Upper lobe of right lung (tissue), 1 donor: ENCODE data around the gene TET3. TPM values are rescaled to one million over a fixed set of nuclear protein-coding genes. Genes with fewer than 3 reads are reported as not detected.

ENCODE experiments used
- ATAC-seq: fragments of 200-7000 bp; cut with Tn5 transposase; one replicate; pipeline ENCODE4 v1.9.1; 2020; ENCODE audit warnings: mild to moderate bottlenecking, moderate library complexity
- DNase-seq: peaks from one replicate; pipeline ENCODE4 v3.0.0-alpha.2; 2020
- H3K27ac ChIP-seq: fragments of 200-600 bp; one replicate; pipeline ENCODE4 v1.8.0; 2022
- H3K27me3 ChIP-seq: fragments of 200-600 bp; one replicate; pipeline ENCODE4 v1.8.0; 2022; ENCODE audit warnings: mild to moderate bottlenecking
- H3K36me3 ChIP-seq: fragments of 200-600 bp; one replicate; pipeline ENCODE4 v1.8.0; 2022
- H3K4me1 ChIP-seq: fragments of 200-600 bp; one replicate; pipeline ENCODE4 v1.8.0; 2022
- H3K4me3 ChIP-seq: fragments of 200-600 bp; one replicate; pipeline ENCODE4 v1.8.0; 2022; ENCODE audit warnings: mild to moderate bottlenecking
- H3K9me3 ChIP-seq: fragments of 200-600 bp; one replicate; pipeline ENCODE4 v1.8.0; 2022
- CTCF ChIP-seq: fragments of 200-600 bp; IDR thresholded peaks from one replicate; pipeline ENCODE4 v1.8.0; 2022; ENCODE audit warnings: antibody characterized with exemption
- intact Hi-C: fragments of 100-400 bp; cut with DNase I; formaldehyde crosslinking; loops from one replicate; pipeline ENCODE4 v1.11.0; 2022
- total RNA-seq: library from RNA; stranded (reverse); fragmentation: NEBNext Ultra II Directional; extraction: Animal tissue kit (Norgen Biotek cat#: 25700); gene quantifications from one replicate; pipeline ENCODE4 v1.2.1, GENCODE V29; 2021
- donor health status: DM: no; HTN: yes; CAD: no; lungs with severe emphysema.

Gene TET3
- total RNA-seq, 1 donor from 2014 or later = 19.9 TPM

DNA sequence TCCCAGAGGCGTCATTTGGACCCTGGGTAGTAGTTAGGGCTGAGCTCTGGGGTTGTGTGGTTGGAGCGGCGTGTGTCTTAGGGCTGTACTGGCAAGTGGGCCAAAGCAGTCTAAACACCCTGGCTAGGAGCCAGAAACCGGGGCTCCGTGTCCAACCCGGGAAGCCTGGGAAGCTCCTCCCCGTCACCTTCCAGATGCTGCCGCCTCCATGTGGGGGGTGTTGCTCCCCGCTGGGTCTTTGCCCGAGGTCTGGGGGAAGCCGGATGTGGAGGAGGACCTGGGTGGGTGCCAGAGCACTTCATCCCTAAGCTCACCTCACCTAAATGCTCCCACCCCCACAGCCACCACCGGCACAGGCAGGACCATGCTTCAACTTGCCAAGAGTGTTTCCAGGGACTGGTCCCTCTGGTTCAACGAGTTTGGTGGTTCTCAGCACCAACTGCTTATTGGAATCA is 25.4 kb downstream of the TET3 start:
- Histone ChIP-seq H3K4me1 (peaks cover 31% of the 10 kb centered on the region), H3K9me3 (no peaks in the 10 kb centered on the region), H3K27ac (no peak overlapping the region), H3K27me3 (no peaks in the 10 kb centered on the region), H3K4me3 (no peak overlapping the region), H3K36me3 (no peaks in the 10 kb centered on the region)
- no peak for TF ChIP-seq CTCF
- ATAC-seq = peak; percentile 76
- intact Hi-C loops = no loop called here
- peak; percentile 81 for DNase-seq

DNA sequence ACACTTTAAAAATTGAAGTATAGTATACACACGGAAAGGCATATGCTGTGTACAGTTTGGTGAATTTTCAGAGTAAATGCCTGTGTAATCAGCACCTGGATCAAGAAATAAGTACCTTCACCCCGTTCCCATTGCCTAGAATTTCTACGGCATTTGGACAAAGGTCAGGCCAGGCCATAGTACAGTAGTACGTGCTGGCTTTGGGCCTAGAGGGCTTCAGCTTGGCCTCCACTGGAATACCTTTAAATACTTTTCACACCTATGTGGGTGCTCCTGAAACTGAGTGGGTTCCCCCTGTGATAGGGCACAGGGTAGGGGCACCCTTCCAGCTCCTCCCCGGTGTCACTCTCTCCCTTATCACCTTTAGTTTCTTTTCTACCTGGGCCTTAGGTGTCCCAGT is 26.5 kb downstream of the TET3 start:
- H3K4me1 ChIP-seq = peaks cover 24% of the 10 kb centered on the region
- H3K27me3 ChIP-seq = no peaks in the 10 kb centered on the region
- no peak for TF ChIP-seq CTCF
- H3K36me3 ChIP-seq = no peaks in the 10 kb centered on the region
- no peak overlapping the region for H3K4me3 ChIP-seq
- no peaks in the 10 kb centered on the region for H3K9me3 ChIP-seq
- DNase-seq = no peak
- intact Hi-C loops = no loop called here
- ATAC-seq = no peak
- H3K27ac ChIP-seq = no peak overlapping the region

GRCh38 chr2:74014813-74015212 is 30.1 kb downstream of the TET3 start:
- TF ChIP-seq CTCF = no peak
- H3K4me3 ChIP-seq = no peak overlapping the region
- no peaks in the 10 kb centered on the region for H3K9me3 ChIP-seq
- H3K4me1 ChIP-seq = peaks cover 6% of the 10 kb centered on the region
- intact Hi-C loops = no loop called here
- DNase-seq (peak; percentile 11), ATAC-seq (no peak)
- H3K36me3 ChIP-seq = no peaks in the 10 kb centered on the region
- no peaks in the 10 kb centered on the region for H3K27me3 ChIP-seq
- no peak overlapping the region for H3K27ac ChIP-seq

DNA sequence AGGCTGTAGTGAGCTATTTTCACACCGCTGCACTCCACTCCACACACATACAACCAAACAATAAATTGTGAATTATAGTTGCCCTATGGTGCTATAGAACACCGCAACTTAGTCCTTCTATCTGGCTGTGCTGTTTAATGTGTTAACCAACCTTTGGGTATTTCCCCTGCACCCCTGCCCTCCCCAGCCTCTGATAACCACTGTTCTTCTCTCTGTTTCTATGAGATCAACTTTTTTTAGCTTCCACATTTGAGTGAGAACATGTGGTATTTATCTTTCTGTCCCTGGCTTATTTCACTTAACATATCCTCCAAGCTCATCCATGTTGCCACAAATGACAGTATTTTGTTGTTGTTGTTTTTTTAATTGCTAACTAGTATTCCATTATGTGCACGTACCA is 32.5 kb downstream of the TET3 start:
- no peaks in the 10 kb centered on the region for H3K9me3 ChIP-seq
- H3K27me3 ChIP-seq = no peaks in the 10 kb centered on the region
- no peaks in the 10 kb centered on the region for H3K36me3 ChIP-seq
- ATAC-seq (no peak), DNase-seq (no peak)
- peaks cover 12% of the 10 kb centered on the region for H3K4me1 ChIP-seq
- no peak for TF ChIP-seq CTCF
- intact Hi-C loops = no loop called here
- H3K27ac ChIP-seq = no peak overlapping the region
- H3K4me3 ChIP-seq = no peak overlapping the region

- intact Hi-C loops = no loop called here
- Histone ChIP-seq H3K27me3 (no peaks in the 10 kb centered on the region), H3K9me3 (no peaks in the 10 kb centered on the region), H3K4me3 (no peak overlapping the region), H3K36me3 (no peaks in the 10 kb centered on the region), H3K4me1 (peaks cover 12% of the 10 kb centered on the region), H3K27ac (no peak overlapping the region)
- ATAC-seq = no peak
- TF ChIP-seq CTCF = no peak
- no peak for DNase-seq
These were observed 34.8 kb downstream of the TET3 start for GRCh38 chr2:74019516-74019915.

- no peak for TF ChIP-seq CTCF
- Histone ChIP-seq H3K4me3 (no peak overlapping the region), H3K27ac (no peak overlapping the region), H3K36me3 (no peaks in the 10 kb centered on the region), H3K27me3 (no peaks in the 10 kb centered on the region), H3K4me1 (peaks cover 12% of the 10 kb centered on the region), H3K9me3 (no peaks in the 10 kb centered on the region)
- ATAC-seq = peak; percentile 96
- intact Hi-C loops = no loop called here
- no peak for DNase-seq
These were observed 36.1 kb downstream of the TET3 start for GRCh38 chr2:74020702-74021406.
